Measurements from ENCODE around the gene ARHGAP29. TPM values are rescaled to one million over a fixed set of nuclear protein-coding genes. Genes with fewer than 3 reads are reported as not detected.

Gene ARHGAP29
- polyA plus RNA-seq, 1 donor (not counting 4 experiments of a cell fraction or from before 2014, with no cell fraction given), result 79.7 TPM

DNA sequence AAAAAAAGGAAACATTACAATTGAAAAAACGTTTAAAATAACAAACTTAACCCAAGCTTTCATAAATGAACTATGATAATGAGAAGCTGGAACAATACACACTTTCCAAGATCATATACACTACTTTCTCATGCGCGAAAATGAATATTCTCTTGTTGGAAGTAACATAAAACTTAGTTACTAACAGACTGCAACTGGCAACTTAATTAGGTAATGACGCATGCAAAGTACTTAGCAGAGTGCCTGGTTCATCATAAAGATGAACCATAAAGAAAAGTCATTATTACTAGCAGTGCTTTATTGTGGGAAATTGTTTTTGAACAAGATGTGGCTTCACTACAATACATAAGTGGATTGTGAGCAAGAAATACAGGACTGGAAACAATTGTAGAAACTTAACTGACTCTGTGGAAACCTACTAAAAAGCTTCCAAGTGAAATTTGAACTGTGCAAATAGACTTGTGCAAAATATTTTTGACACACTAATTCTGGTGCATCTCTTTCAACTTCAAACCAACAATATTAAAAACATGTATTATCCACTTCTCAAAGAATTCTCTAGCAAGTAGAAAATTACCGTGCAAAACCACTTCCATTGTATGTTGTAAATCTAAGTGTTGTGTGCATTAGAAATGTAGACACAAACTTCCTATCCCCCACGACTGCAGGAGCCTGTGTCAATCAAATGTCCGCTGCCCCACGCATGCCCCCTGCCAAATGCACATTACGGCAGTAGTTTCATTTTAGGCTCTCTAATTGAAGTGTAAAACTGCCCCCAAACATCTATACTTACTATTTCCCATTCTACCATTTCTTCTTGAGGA is 2.0 kb downstream of the ARHGAP29 start:
- dilution Hi-C loops (cut with MboI; ENCODE audit: extremely low pct_ligation_motif_present, low sequenced_read_pairs), result no loop called here
- H4K20me1 ChIP-seq (ENCODE audit: control insufficient read depth, extremely low read depth, insufficient read depth, low read length), result peaks cover 10% of the 10 kb centered on the region

DNA sequence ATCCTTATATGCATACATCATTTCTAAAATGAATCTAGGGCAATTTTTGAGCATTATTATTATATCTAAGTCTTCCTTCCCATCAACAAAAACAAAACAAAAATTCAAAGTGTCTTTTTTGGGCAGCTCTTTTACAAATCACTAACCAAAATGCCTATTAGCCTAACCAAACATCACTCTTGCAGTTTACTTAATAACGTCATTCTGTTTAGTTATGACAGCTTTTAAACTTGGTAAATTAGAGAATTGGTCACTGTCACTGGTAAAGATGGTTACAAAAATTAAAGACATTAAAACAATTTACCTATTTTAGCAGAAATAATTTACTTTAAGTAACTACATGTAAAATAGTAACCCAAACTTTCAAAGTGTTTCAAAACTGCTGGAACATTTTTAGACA is 2.8 kb downstream of the ARHGAP29 start:
- Histone ChIP-seq H2AFZ (ENCODE audit: control insufficient read depth, low read length) (no peak overlapping the region), H3K27me3 (ENCODE audit: control insufficient read depth, extremely low read depth, insufficient read depth, low read length) (no peaks in the 10 kb centered on the region), H4K20me1 (ENCODE audit: control insufficient read depth, extremely low read depth, insufficient read depth, low read length) (peaks cover 10% of the 10 kb centered on the region), H3K79me2 (ENCODE audit: control insufficient read depth, insufficient read depth, low read length) (peaks cover 98% of the 10 kb centered on the region), H3K9me3 (ENCODE audit: control insufficient read depth, low read depth, low read length) (no peaks in the 10 kb centered on the region), H3K9me1 (ENCODE audit: control insufficient read depth, extremely low read depth, insufficient read depth, low read length) (no peaks in the 10 kb centered on the region), H3K27ac (ENCODE audit: control insufficient read depth, insufficient read depth, low read length) (no peak overlapping the region), H3K4me1 (ENCODE audit: control insufficient read depth, extremely low read depth, insufficient read depth, low read length) (peaks cover 30% of the 10 kb centered on the region), H3K4me3 (ENCODE audit: control insufficient read depth in 2 of 3, extremely low read depth in 1 of 3, insufficient read depth in 2 of 3, low read depth in 1 of 3, low read length in 3 of 3) (peak overlapping the region; percentile 92 to 100 (median 98)), H3K9ac (ENCODE audit: control insufficient read depth, extremely low read depth, insufficient read depth, low read length) (no peak overlapping the region), H3K36me3 (ENCODE audit: control insufficient read depth in 2 of 2, extremely low read depth in 1 of 2, insufficient read depth in 2 of 2, low read length in 2 of 2) (no peaks in the 10 kb centered on the region), H3K4me2 (ENCODE audit: control insufficient read depth, extremely low read depth, insufficient read depth, low read depth, low read length) (peak overlapping the region; percentile 94)
- dilution Hi-C loops (cut with MboI; ENCODE audit: extremely low pct_ligation_motif_present, low sequenced_read_pairs), result no loop called here
- FAIRE-seq (no peak), DNase-seq (ENCODE audit: low read depth, low spot score) (no peak)
- TF ChIP-seq EZH2 (IDR thresholded peaks at IDR 0.05; ENCODE audit: low read length), result no peak

More for the DNA sequence above, 2.0 kb downstream of the ARHGAP29 start:
- Histone ChIP-seq H3K4me1 (ENCODE audit: control insufficient read depth, extremely low read depth, insufficient read depth, low read length) (peaks cover 35% of the 10 kb centered on the region), H3K27ac (ENCODE audit: control insufficient read depth, insufficient read depth, low read length) (peak overlapping the region; percentile 78), H3K9ac (ENCODE audit: control insufficient read depth, extremely low read depth, insufficient read depth, low read length) (peak overlapping the region; percentile 89), H3K36me3 (ENCODE audit: control insufficient read depth in 2 of 2, extremely low read depth in 1 of 2, insufficient read depth in 2 of 2, low read length in 2 of 2) (no peaks in the 10 kb centered on the region), H3K9me3 (ENCODE audit: control insufficient read depth, low read depth, low read length) (no peaks in the 10 kb centered on the region), H3K4me3 (ENCODE audit: control insufficient read depth in 2 of 3, extremely low read depth in 1 of 3, insufficient read depth in 2 of 3, low read depth in 1 of 3, low read length in 3 of 3) (peak overlapping the region; percentile 92 to 100 (median 98)), H3K27me3 (ENCODE audit: control insufficient read depth, extremely low read depth, insufficient read depth, low read length) (no peaks in the 10 kb centered on the region), H3K9me1 (ENCODE audit: control insufficient read depth, extremely low read depth, insufficient read depth, low read length) (no peaks in the 10 kb centered on the region), H2AFZ (ENCODE audit: control insufficient read depth, low read length) (no peak overlapping the region), H3K4me2 (ENCODE audit: control insufficient read depth, extremely low read depth, insufficient read depth, low read depth, low read length) (peak overlapping the region; percentile 94), H3K79me2 (ENCODE audit: control insufficient read depth, insufficient read depth, low read length) (peaks cover 99% of the 10 kb centered on the region)
- DNase-seq (ENCODE audit: low read depth, low spot score) (no peak), FAIRE-seq (no peak)
- no peak for TF ChIP-seq EZH2 (IDR thresholded peaks at IDR 0.05; ENCODE audit: low read length)
- TF ChIP-seq, protein P1, sequence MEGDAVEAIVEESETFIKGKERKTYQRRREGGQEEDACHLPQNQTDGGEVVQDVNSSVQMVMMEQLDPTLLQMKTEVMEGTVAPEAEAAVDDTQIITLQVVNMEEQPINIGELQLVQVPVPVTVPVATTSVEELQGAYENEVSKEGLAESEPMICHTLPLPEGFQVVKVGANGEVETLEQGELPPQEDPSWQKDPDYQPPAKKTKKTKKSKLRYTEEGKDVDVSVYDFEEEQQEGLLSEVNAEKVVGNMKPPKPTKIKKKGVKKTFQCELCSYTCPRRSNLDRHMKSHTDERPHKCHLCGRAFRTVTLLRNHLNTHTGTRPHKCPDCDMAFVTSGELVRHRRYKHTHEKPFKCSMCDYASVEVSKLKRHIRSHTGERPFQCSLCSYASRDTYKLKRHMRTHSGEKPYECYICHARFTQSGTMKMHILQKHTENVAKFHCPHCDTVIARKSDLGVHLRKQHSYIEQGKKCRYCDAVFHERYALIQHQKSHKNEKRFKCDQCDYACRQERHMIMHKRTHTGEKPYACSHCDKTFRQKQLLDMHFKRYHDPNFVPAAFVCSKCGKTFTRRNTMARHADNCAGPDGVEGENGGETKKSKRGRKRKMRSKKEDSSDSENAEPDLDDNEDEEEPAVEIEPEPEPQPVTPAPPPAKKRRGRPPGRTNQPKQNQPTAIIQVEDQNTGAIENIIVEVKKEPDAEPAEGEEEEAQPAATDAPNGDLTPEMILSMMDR (optimal IDR thresholded peaks at IDR 0.05 in 1 of 3, IDR thresholded peaks at IDR 0.05 in 1 of 3, conservative IDR thresholded peaks at IDR 0.05 in 1 of 3; ENCODE audit: extremely low read depth in 1 of 3, insufficient read depth in 2 of 3, low read length in 3 of 3), result no peak

Data from keratinocyte (primary cell).